Measurements from ENCODE around the gene SVOP.
A peak's percentile ranks its signal among the peaks of the same experiment; 100 is the strongest.

Gene SVOP

GRCh38 chr12:108896817-108897216 is 124.1 kb downstream of the SVOP start:
- H3K4me3 Mint-ChIP-seq, result no peak overlapping the region
- peaks cover 4% of the 10 kb centered on the region for H3K9me3 Mint-ChIP-seq
- peaks cover 20% of the 10 kb centered on the region for H3K27me3 Mint-ChIP-seq (ENCODE audit: low read depth, poor library complexity)

GRCh38 chr12:108896336-108896735 is 124.5 kb downstream of the SVOP start:
- Mint-ChIP-seq H3K4me3 (no peak overlapping the region), H3K36me3 (ENCODE audit: low read depth) (no peaks in the 10 kb centered on the region), H3K27me3 (ENCODE audit: low read depth, poor library complexity) (peaks cover 17% of the 10 kb centered on the region), H3K4me1 (no peaks in the 10 kb centered on the region), H3K27ac (no peak overlapping the region), H3K9me3 (peaks cover 4% of the 10 kb centered on the region)
- no peak for DNase-seq
- no peak for TF ChIP-seq CTCF (IDR thresholded peaks at IDR 0.05)

More at GRCh38 chr12:108896817-108897216, 124.1 kb downstream of the SVOP start:
- Mint-ChIP-seq H3K27ac (no peak overlapping the region), H3K4me1 (no peaks in the 10 kb centered on the region), H3K36me3 (ENCODE audit: low read depth) (no peaks in the 10 kb centered on the region)
- no peak for DNase-seq
- no peak for TF ChIP-seq CTCF (IDR thresholded peaks at IDR 0.05)

GRCh38 chr12:108895220-108895802 is 125.6 kb downstream of the SVOP start:
- Mint-ChIP-seq H3K9me3 (peaks cover 8% of the 10 kb centered on the region), H3K27me3 (ENCODE audit: low read depth, poor library complexity) (peaks cover 14% of the 10 kb centered on the region), H3K4me1 (no peaks in the 10 kb centered on the region)

GRCh38 chr12:108890208-108890607 is 130.7 kb downstream of the SVOP start:
- DNase-seq, result peak; percentile 68
- H3K27me3 Mint-ChIP-seq (ENCODE audit: low read depth, poor library complexity), result peaks cover 20% of the 10 kb centered on the region
- H3K4me1 Mint-ChIP-seq, result no peaks in the 10 kb centered on the region
- H3K4me3 Mint-ChIP-seq, result no peak overlapping the region
- H3K36me3 Mint-ChIP-seq (ENCODE audit: low read depth), result no peaks in the 10 kb centered on the region
- peaks cover 13% of the 10 kb centered on the region for H3K9me3 Mint-ChIP-seq
- TF ChIP-seq CTCF (IDR thresholded peaks at IDR 0.05), result no peak
- H3K27ac Mint-ChIP-seq, result no peak overlapping the region

More at GRCh38 chr12:108895220-108895802, 125.6 kb downstream of the SVOP start:
- no peak for TF ChIP-seq CTCF (IDR thresholded peaks at IDR 0.05)
- no peak for DNase-seq
- peak overlapping the region; percentile 19 for H3K27ac Mint-ChIP-seq
- H3K4me3 Mint-ChIP-seq, result no peak overlapping the region
- no peaks in the 10 kb centered on the region for H3K36me3 Mint-ChIP-seq (ENCODE audit: low read depth)

- TF ChIP-seq CTCF (IDR thresholded peaks at IDR 0.05), result no peak
- Mint-ChIP-seq H3K4me1 (no peaks in the 10 kb centered on the region), H3K9me3 (peaks cover 13% of the 10 kb centered on the region), H3K4me3 (no peak overlapping the region), H3K27ac (no peak overlapping the region), H3K27me3 (ENCODE audit: low read depth, poor library complexity) (peaks cover 13% of the 10 kb centered on the region), H3K36me3 (ENCODE audit: low read depth) (no peaks in the 10 kb centered on the region)
- no peak for DNase-seq
Measured at GRCh38 chr12:108888031-108888430, 132.8 kb downstream of the SVOP start.

Measured in nephron progenitor cell (in vitro differentiated cells).